HEK293 (cell line): ENCODE results near the gene CORO2B.

Experiments used
- CTCF ChIA-PET: fragments of 350-600 bp; formaldehyde crosslinking; extraction: SDS; loops from one replicate; lab custom pipeline; 2021; ENCODE audit warnings: antibody characterized with exemption; lab: Yijun Ruan, JAX
- POLR2A ChIA-PET: fragments of 300-600 bp; formaldehyde crosslinking; extraction: SDS; loops from one replicate; lab custom pipeline; 2020; ENCODE audit warnings: antibody characterized with exemption, inconsistent platforms; lab: Yijun Ruan, JAX
- H3K27ac ChIP-seq: fragments of 200-500 bp; sonication (Bioruptor generic); 2 replicates; pipeline ENCODE4 v1.5.1; 2014; ENCODE audit warnings: low read depth, low read length, control low read depth, inconsistent platforms; ENCODE audit errors: extremely low read depth
- H3K36me3 ChIP-seq, 2 experiments: fragments of 200-500 bp in 1 of 2; sonication (Bioruptor generic) in 1 of 2; 1 replicate in 1 of 2; 2 replicates in 1 of 2; pipeline ENCODE4 v1.5.1; 2014 to 2017; ENCODE audit warnings: inconsistent platforms in 2 of 2, low read length in 2 of 2; ENCODE audit not compliant: control insufficient read depth in 2 of 2, insufficient read depth in 1 of 2
- H3K4me1 ChIP-seq: fragments of 200-500 bp; sonication (Bioruptor generic); 2 replicates; pipeline ENCODE4 v1.5.1; 2014; ENCODE audit warnings: mild to moderate bottlenecking, low read length, inconsistent platforms; ENCODE audit not compliant: control insufficient read depth, insufficient read depth
- H3K4me3 ChIP-seq: 2 replicates; pipeline ENCODE4 v1.5.1; 2011; ENCODE audit warnings: low read depth, mild to moderate bottlenecking, control low read depth, low read length, moderate library complexity
- H3K9me3 ChIP-seq: fragments of 200-500 bp; sonication (Bioruptor generic); 2 replicates; pipeline ENCODE4 v1.5.1; 2014; ENCODE audit warnings: low read depth, low read length, inconsistent platforms; ENCODE audit not compliant: control insufficient read depth, insufficient read depth
- GLIS1 ChIP-seq: fragments of 450-650 bp; formaldehyde crosslinking; IDR thresholded peaks from 2 replicates; pipeline ENCODE4 v1.5.1; 2016; ENCODE audit warnings: missing biosample characterization, missing genetic modification characterization
- GLIS2 ChIP-seq: fragments of 450-650 bp; formaldehyde crosslinking; IDR thresholded peaks from 2 replicates; pipeline ENCODE4 v1.5.1; 2016; ENCODE audit warnings: missing biosample characterization, missing genetic modification characterization
- IKZF3 ChIP-seq: fragments of 450-650 bp; IDR thresholded peaks from 2 replicates; pipeline ENCODE4 v1.5.0; 2018; ENCODE audit warnings: missing biosample characterization, mild to moderate bottlenecking, missing genetic modification characterization, moderate library complexity
- KLF17 ChIP-seq: fragments of 450-650 bp; formaldehyde crosslinking; IDR thresholded peaks from 2 replicates; pipeline ENCODE4 v1.5.1; 2016; ENCODE audit warnings: missing biosample characterization, missing genetic modification characterization
- MEIS1 ChIP-seq: sonication (generic); formaldehyde crosslinking; IDR thresholded peaks from 2 replicates; pipeline ENCODE4 v1.8.1; 2022; ENCODE audit warnings: missing genetic modification reagents, mild to moderate bottlenecking, borderline replicate concordance
- REPIN1 ChIP-seq: fragments of 450-650 bp; formaldehyde crosslinking; IDR thresholded peaks from 2 replicates; pipeline ENCODE4 v1.5.1; 2017; ENCODE audit warnings: missing biosample characterization, missing genetic modification characterization, low read depth
- ZBTB48 ChIP-seq: fragments of 450-650 bp; formaldehyde crosslinking; IDR thresholded peaks from 2 replicates; pipeline ENCODE4 v1.5.1; 2016; ENCODE audit warnings: missing biosample characterization, missing genetic modification characterization
- ZBTB7A ChIP-seq: fragments of 450-650 bp; formaldehyde crosslinking; IDR thresholded peaks from 2 replicates; pipeline ENCODE4 v1.5.1; 2016; ENCODE audit warnings: low read depth, missing biosample characterization, missing genetic modification characterization
- ZBTB8A ChIP-seq: fragments of 450-650 bp; formaldehyde crosslinking; IDR thresholded peaks from 2 replicates; pipeline ENCODE4 v1.5.1; 2016; ENCODE audit warnings: missing biosample characterization, missing genetic modification characterization
- ZFHX2 ChIP-seq: fragments of 450-650 bp; formaldehyde crosslinking; conservative IDR thresholded peaks from 2 replicates; pipeline ENCODE4 v1.5.1; 2016; ENCODE audit warnings: missing biosample characterization, missing genetic modification characterization
- ZNF155 ChIP-seq: fragments of 450-650 bp; formaldehyde crosslinking; IDR thresholded peaks from 2 replicates; pipeline ENCODE4 v1.5.1; 2016; ENCODE audit warnings: missing biosample characterization, missing genetic modification characterization
- ZNF184 ChIP-seq: fragments of 450-650 bp; IDR thresholded peaks from 2 replicates; pipeline ENCODE4 v1.5.1; 2018; ENCODE audit warnings: missing biosample characterization, mild to moderate bottlenecking, missing genetic modification characterization
- ZNF398 ChIP-seq: fragments of 450-650 bp; formaldehyde crosslinking; IDR thresholded peaks from 2 replicates; pipeline ENCODE4 v1.5.1; 2017; ENCODE audit warnings: missing biosample characterization, missing genetic modification characterization
- ZNF404 ChIP-seq: fragments of 450-650 bp; formaldehyde crosslinking; IDR thresholded peaks from 2 replicates; pipeline ENCODE4 v1.5.1; 2017; ENCODE audit warnings: missing biosample characterization, missing genetic modification characterization
- ZNF529 ChIP-seq: fragments of 450-650 bp; formaldehyde crosslinking; IDR thresholded peaks from 2 replicates; pipeline ENCODE4 v1.5.1; 2017; ENCODE audit warnings: missing genetic modification characterization, missing biosample characterization; ENCODE audit not compliant: insufficient replicate concordance
- ZNF558 ChIP-seq: fragments of 450-650 bp; formaldehyde crosslinking; IDR thresholded peaks from 2 replicates; pipeline ENCODE4 v1.5.1; 2016; ENCODE audit warnings: missing biosample characterization, missing genetic modification characterization
- ZNF580 ChIP-seq: fragments of 450-650 bp; formaldehyde crosslinking; IDR thresholded peaks from 2 replicates; pipeline ENCODE4 v1.5.1; 2016; ENCODE audit warnings: missing biosample characterization, missing genetic modification characterization
- ZNF600 ChIP-seq: fragments of 450-650 bp; formaldehyde crosslinking; IDR thresholded peaks from 2 replicates; pipeline ENCODE4 v1.5.1; 2016; ENCODE audit warnings: missing biosample characterization, missing genetic modification characterization
- ZNF645 ChIP-seq: fragments of 450-650 bp; formaldehyde crosslinking; IDR thresholded peaks from 2 replicates; pipeline ENCODE4; 2016; ENCODE audit warnings: missing biosample characterization, missing genetic modification characterization
- ZNF658 ChIP-seq: fragments of 450-650 bp; formaldehyde crosslinking; IDR thresholded peaks from 2 replicates; pipeline ENCODE4; 2016; ENCODE audit warnings: missing biosample characterization, missing genetic modification characterization
- ZNF664 ChIP-seq: fragments of 450-650 bp; formaldehyde crosslinking; IDR thresholded peaks from 2 replicates; pipeline ENCODE4 v1.5.1; 2016; ENCODE audit warnings: missing biosample characterization, missing genetic modification characterization
- ZNF670 ChIP-seq: fragments of 450-650 bp; formaldehyde crosslinking; IDR thresholded peaks from 2 replicates; pipeline ENCODE4 v1.5.1; 2016; ENCODE audit warnings: missing biosample characterization, missing genetic modification characterization, low read depth
- ZNF776 ChIP-seq: fragments of 450-650 bp; formaldehyde crosslinking; IDR thresholded peaks from 2 replicates; pipeline ENCODE4 v1.5.0; 2017; ENCODE audit warnings: missing biosample characterization, missing genetic modification characterization, borderline replicate concordance
- TF ChIP-seq, protein P1 (sequence below): fragments of 450-650 bp; formaldehyde crosslinking; IDR thresholded peaks from 2 replicates; pipeline ENCODE4 v1.5.1; 2016; ENCODE audit warnings: missing biosample characterization, missing genetic modification characterization
- TF ChIP-seq, protein P2 (sequence below): fragments of 450-650 bp; formaldehyde crosslinking; IDR thresholded peaks from 2 replicates; pipeline ENCODE4 v1.5.1; 2016; ENCODE audit warnings: missing biosample characterization, missing genetic modification characterization
- TF ChIP-seq, protein P3 (sequence below): fragments of 450-650 bp; formaldehyde crosslinking; IDR thresholded peaks from 2 replicates; pipeline ENCODE4 v1.5.1; 2016; ENCODE audit warnings: missing biosample characterization, missing genetic modification characterization

CORO2B gene

GRCh38 chr15:68603951-68604350, 25.2 kb downstream of the CORO2B start:
- ChIA-PET POLR2A (no interaction called here), CTCF (interaction anchor here (0.5 to 1.3 kb wide), 4 partner anchors 48 to 69 kb away, joined by 3 to 4 read pairs (median 4); no protein-coding TSS in a partner anchor)
- Histone ChIP-seq H3K9me3 (no peaks in the 10 kb centered on the region), H3K36me3 (no peaks in the 10 kb centered on the region), H3K27ac (no peak overlapping the region; the same call in 1 of the 2 replicates), H3K4me1 (peaks cover 26% of the 10 kb centered on the region), H3K4me3 (no peak overlapping the region)
- TF ChIP-seq ZNF670 (tag by site-specific recombination) (no peak), ZNF404 (tag by site-specific recombination) (no peak), ZBTB8A (tag by site-specific recombination) (0 out of 2 replicates have a peak, but pooled peaks have one; percentile 26), ZNF155 (tag by site-specific recombination) (no peak), KLF17 (tag by site-specific recombination) (0 out of 2 replicates have a peak, but pooled peaks have one; percentile 31), ZNF398 (tag by site-specific recombination) (peak; percentile 56; the same call in 1 of the 2 replicates), ZFHX2 (tag by site-specific recombination) (no peak), IKZF3 (tag by site-specific recombination) (no peak), MEIS1 (CRISPR knock-in tag) (no peak), ZNF664 (tag by site-specific recombination) (no peak), ZBTB48 (tag by site-specific recombination) (peak; percentile 62), ZNF645 (tag by site-specific recombination) (no peak), ZNF776 (tag by site-specific recombination) (no peak), ZNF558 (no peak), ZNF600 (tag by site-specific recombination) (0 out of 2 replicates have a peak, but pooled peaks have one; percentile 39), ZNF580 (tag by site-specific recombination) (no peak), ZBTB7A (tag by site-specific recombination) (no peak), ZNF184 (tag by site-specific recombination) (peak; percentile 26; the same call in 1 of the 2 replicates), REPIN1 (tag by site-specific recombination) (no peak), ZNF529 (tag by site-specific recombination) (no peak), GLIS2 (tag by site-specific recombination) (peak; percentile 78), GLIS1 (tag by site-specific recombination) (peak; percentile 97), ZNF658 (no peak)
- TF ChIP-seq, protein P1, sequence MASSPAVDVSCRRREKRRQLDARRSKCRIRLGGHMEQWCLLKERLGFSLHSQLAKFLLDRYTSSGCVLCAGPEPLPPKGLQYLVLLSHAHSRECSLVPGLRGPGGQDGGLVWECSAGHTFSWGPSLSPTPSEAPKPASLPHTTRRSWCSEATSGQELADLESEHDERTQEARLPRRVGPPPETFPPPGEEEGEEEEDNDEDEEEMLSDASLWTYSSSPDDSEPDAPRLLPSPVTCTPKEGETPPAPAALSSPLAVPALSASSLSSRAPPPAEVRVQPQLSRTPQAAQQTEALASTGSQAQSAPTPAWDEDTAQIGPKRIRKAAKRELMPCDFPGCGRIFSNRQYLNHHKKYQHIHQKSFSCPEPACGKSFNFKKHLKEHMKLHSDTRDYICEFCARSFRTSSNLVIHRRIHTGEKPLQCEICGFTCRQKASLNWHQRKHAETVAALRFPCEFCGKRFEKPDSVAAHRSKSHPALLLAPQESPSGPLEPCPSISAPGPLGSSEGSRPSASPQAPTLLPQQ (tag by site-specific recombination): no peak; the same call in 1 of the 2 replicates
- TF ChIP-seq, protein P2, sequence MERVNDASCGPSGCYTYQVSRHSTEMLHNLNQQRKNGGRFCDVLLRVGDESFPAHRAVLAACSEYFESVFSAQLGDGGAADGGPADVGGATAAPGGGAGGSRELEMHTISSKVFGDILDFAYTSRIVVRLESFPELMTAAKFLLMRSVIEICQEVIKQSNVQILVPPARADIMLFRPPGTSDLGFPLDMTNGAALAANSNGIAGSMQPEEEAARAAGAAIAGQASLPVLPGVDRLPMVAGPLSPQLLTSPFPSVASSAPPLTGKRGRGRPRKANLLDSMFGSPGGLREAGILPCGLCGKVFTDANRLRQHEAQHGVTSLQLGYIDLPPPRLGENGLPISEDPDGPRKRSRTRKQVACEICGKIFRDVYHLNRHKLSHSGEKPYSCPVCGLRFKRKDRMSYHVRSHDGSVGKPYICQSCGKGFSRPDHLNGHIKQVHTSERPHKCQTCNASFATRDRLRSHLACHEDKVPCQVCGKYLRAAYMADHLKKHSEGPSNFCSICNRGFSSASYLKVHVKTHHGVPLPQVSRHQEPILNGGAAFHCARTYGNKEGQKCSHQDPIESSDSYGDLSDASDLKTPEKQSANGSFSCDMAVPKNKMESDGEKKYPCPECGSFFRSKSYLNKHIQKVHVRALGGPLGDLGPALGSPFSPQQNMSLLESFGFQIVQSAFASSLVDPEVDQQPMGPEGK (tag by site-specific recombination): peak; percentile 85
- TF ChIP-seq, protein P3, sequence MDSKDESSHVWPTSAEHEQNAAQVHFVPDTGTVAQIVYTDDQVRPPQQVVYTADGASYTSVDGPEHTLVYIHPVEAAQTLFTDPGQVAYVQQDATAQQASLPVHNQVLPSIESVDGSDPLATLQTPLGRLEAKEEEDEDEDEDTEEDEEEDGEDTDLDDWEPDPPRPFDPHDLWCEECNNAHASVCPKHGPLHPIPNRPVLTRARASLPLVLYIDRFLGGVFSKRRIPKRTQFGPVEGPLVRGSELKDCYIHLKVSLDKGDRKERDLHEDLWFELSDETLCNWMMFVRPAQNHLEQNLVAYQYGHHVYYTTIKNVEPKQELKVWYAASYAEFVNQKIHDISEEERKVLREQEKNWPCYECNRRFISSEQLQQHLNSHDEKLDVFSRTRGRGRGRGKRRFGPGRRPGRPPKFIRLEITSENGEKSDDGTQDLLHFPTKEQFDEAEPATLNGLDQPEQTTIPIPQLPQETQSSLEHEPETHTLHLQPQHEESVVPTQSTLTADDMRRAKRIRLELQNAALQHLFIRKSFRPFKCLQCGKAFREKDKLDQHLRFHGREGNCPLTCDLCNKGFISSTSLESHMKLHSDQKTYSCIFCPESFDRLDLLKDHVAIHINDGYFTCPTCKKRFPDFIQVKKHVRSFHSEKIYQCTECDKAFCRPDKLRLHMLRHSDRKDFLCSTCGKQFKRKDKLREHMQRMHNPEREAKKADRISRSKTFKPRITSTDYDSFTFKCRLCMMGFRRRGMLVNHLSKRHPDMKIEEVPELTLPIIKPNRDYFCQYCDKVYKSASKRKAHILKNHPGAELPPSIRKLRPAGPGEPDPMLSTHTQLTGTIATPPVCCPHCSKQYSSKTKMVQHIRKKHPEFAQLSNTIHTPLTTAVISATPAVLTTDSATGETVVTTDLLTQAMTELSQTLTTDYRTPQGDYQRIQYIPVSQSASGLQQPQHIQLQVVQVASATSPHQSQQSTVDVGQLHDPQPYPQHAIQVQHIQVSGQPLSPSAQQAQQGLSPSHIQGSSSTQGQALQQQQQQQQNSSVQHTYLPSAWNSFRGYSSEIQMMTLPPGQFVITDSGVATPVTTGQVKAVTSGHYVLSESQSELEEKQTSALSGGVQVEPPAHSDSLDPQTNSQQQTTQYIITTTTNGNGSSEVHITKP (tag by site-specific recombination): peak; percentile 94
